OCI-LY7 (cell line): ENCODE results near the gene APLP2. TPM values are rescaled to one million over a fixed set of nuclear protein-coding genes. Genes with fewer than 3 reads are reported as not detected.
"Not testable (repeated sequence)": the region's sequence is repeated elsewhere in the genome, so short reads cannot be mapped to it uniquely, and the experiment has no call there.

ENCODE experiments used
- BruUV-seq: library from RNA; stranded (reverse); fragments of 400-500 nt; replicated peaks from 2 replicates; lab custom pipeline; 2021; lab: Mats Ljungman, UMichigan
- CTCF ChIA-PET: fragments of 300-600 bp; sonication (Branson Sonifier 250); formaldehyde crosslinking; loops from one replicate; lab custom pipeline; 2022; ENCODE audit warnings: antibody characterized with exemption; ENCODE audit not compliant: unreplicated experiment; lab: Charles Lee
- POLR2A ChIA-PET: fragments of 300-600 bp; sonication (Branson Sonifier 250); formaldehyde crosslinking; loops from one replicate; lab custom pipeline; 2022; ENCODE audit warnings: antibody characterized with exemption; lab: Charles Lee
- DNase-seq: peaks from one replicate; pipeline ENCODE4 v3.0.0-alpha.2; 2015; ENCODE audit warnings: low spot score
- H2AFZ ChIP-seq: fragments of 200-600 bp; sonication (generic), shearing (Covaris generic); 2 replicates; pipeline ENCODE4 v1.6.1; 2014; ENCODE audit warnings: mild to moderate bottlenecking, antibody characterized with exemption, low read length, moderate library complexity
- H3K27ac ChIP-seq: fragments of 200-600 bp; sonication (generic); 2 replicates; pipeline ENCODE4 v1.5.1; 2014; ENCODE audit warnings: mixed run types, low read depth, mild to moderate bottlenecking, moderate library complexity, low read length, inconsistent platforms; ENCODE audit not compliant: poor library complexity, severe bottlenecking
- H3K36me3 ChIP-seq: fragments of 200-600 bp; sonication (generic); 2 replicates; pipeline ENCODE4 v1.6.1; 2014; ENCODE audit warnings: mild to moderate bottlenecking, antibody characterized with exemption, low read length, moderate library complexity, mixed read lengths; ENCODE audit not compliant: insufficient read depth
- H3K4me1 ChIP-seq: fragments of 200-600 bp; sonication (generic); 2 replicates; pipeline ENCODE4 v1.5.1; 2014; ENCODE audit warnings: mild to moderate bottlenecking, low read length; ENCODE audit not compliant: insufficient read depth, poor library complexity, severe bottlenecking
- H3K4me2 ChIP-seq: fragments of 200-600 bp; sonication (generic); 2 replicates; pipeline ENCODE4 v1.6.1; 2014; ENCODE audit warnings: mild to moderate bottlenecking, low read length
- H3K4me3 ChIP-seq: fragments of 200-600 bp; sonication (generic); 2 replicates; pipeline ENCODE4 v1.5.1; 2014; ENCODE audit warnings: mild to moderate bottlenecking, low read depth, low read length; ENCODE audit not compliant: poor library complexity, severe bottlenecking
- H3K79me2 ChIP-seq: fragments of 200-600 bp; sonication (generic); 2 replicates; pipeline ENCODE4 v1.6.1; 2016; ENCODE audit warnings: low read depth, mild to moderate bottlenecking, low read length, moderate library complexity, mixed read lengths; ENCODE audit not compliant: insufficient read depth
- H3K9me2 ChIP-seq: fragments of 200-600 bp; sonication (generic); 2 replicates; pipeline ENCODE4 v1.6.1; 2016; ENCODE audit warnings: mild to moderate bottlenecking, low read length, mixed read lengths; ENCODE audit not compliant: insufficient read depth
- H3K9me3 ChIP-seq: fragments of 200-600 bp; sonication (generic); 2 replicates; pipeline ENCODE4 v1.6.1; 2014; ENCODE audit warnings: mild to moderate bottlenecking, mixed run types, low read length, mixed read lengths
- H4K20me1 ChIP-seq: fragments of 200-600 bp; sonication (generic); 2 replicates; pipeline ENCODE4 v1.6.1; 2014; ENCODE audit warnings: mild to moderate bottlenecking, antibody characterized with exemption, low read length, moderate library complexity, mixed read lengths; ENCODE audit not compliant: insufficient read depth
- EZH2phosphoT487 ChIP-seq: fragments of 200-600 bp; sonication (generic); IDR thresholded peaks from 2 replicates; pipeline ENCODE4 v1.6.1; 2018; ENCODE audit warnings: low read depth, borderline replicate concordance, mild to moderate bottlenecking, mixed run types, antibody characterized with exemption, low read length, moderate library complexity, mixed read lengths
- intact Hi-C: fragments of 100-400 bp; cut with micrococcal nuclease; formaldehyde crosslinking; loops from one replicate; pipeline ENCODE4 v1.10.0; 2022; ENCODE audit not compliant: unreplicated experiment
- total RNA-seq, 2 experiments: library from RNA; depleted of rRNA in 1 of 2; stranded (reverse); fragments of >200 nt in 1 of 2; shearing (Covaris generic) in 1 of 2; gene quantifications; 2 replicates each; pipeline ENCODE4 v1.2.3, GENCODE V29; 2014 to 2022
- TF ChIP-seq, protein P1 (sequence below): fragments of 200-600 bp; sonication (generic); conservative IDR thresholded peaks from 2 replicates; pipeline ENCODE4 v1.5.1; 2014; ENCODE audit warnings: mild to moderate bottlenecking, antibody characterized with exemption, low read length, moderate library complexity, mixed read lengths

APLP2 gene
- total RNA-seq, 2 experiments from 2014 or later = 147 to 284 TPM

DNA sequence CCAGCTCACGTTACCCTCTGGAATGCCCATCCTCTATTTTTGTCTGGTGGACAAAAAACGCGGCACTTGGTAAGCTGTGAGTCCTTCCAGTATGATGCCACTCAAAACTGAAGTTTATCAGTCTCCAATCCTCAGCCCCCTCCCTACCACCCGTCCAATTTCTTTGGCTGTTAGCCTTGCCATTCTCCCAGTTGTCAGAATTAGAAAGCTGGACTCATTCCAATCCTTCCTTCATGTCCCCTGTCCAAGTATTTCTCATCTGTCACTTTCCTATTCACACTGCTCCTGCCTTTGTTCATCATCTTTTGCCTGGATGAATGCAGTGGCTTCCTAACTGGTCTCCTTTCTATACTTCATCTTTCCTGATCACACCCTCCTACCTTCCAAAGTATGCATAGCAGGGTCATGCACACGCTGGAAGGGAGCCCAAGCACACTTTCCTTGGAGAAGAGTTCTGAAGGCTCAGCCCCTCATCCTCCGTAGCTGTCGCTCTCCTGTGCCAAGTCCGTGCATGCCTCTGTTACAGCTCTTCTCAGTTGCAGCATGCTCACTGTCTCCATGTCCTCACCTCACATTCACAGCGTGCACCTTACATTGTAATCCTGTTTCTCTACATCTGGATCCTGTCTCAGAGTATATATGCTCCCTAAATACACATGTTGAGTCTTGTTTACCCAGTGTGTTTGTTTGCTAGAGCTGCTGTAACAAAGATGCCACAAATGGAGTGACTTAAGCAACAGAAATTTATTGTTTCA is 19.4 kb downstream of the APLP2 start:
- no peak for DNase-seq
- Histone ChIP-seq H3K4me3 (no peak overlapping the region), H3K36me3 (peaks cover 33% of the 10 kb centered on the region), H3K4me1 (peaks cover 8% of the 10 kb centered on the region), H3K4me2 (no peak overlapping the region), H3K9me3 (no peaks in the 10 kb centered on the region), H3K79me2 (peaks cover 71% of the 10 kb centered on the region), H3K9me2 (no peaks in the 10 kb centered on the region), H4K20me1 (peaks cover 20% of the 10 kb centered on the region; the same call in 1 of the 2 replicates), H3K27ac (no peak overlapping the region), H2AFZ (no peak overlapping the region)
- BruUV-seq = no TSS peak
- intact Hi-C loops = no loop called here
- POLR2A ChIA-PET = interaction anchor here (0.7 kb wide), 2 partner anchors 31 to 155 kb away, joined by 4 read pairs; no protein-coding TSS in a partner anchor
- TF ChIP-seq, protein P1, sequence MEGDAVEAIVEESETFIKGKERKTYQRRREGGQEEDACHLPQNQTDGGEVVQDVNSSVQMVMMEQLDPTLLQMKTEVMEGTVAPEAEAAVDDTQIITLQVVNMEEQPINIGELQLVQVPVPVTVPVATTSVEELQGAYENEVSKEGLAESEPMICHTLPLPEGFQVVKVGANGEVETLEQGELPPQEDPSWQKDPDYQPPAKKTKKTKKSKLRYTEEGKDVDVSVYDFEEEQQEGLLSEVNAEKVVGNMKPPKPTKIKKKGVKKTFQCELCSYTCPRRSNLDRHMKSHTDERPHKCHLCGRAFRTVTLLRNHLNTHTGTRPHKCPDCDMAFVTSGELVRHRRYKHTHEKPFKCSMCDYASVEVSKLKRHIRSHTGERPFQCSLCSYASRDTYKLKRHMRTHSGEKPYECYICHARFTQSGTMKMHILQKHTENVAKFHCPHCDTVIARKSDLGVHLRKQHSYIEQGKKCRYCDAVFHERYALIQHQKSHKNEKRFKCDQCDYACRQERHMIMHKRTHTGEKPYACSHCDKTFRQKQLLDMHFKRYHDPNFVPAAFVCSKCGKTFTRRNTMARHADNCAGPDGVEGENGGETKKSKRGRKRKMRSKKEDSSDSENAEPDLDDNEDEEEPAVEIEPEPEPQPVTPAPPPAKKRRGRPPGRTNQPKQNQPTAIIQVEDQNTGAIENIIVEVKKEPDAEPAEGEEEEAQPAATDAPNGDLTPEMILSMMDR = no peak
- no peak for TF ChIP-seq EZH2phosphoT487
- CTCF ChIA-PET = interaction anchor here (0.5 kb wide), 1 partner anchor 52 kb away, joined by 3 read pairs; no protein-coding TSS in a partner anchor

DNA sequence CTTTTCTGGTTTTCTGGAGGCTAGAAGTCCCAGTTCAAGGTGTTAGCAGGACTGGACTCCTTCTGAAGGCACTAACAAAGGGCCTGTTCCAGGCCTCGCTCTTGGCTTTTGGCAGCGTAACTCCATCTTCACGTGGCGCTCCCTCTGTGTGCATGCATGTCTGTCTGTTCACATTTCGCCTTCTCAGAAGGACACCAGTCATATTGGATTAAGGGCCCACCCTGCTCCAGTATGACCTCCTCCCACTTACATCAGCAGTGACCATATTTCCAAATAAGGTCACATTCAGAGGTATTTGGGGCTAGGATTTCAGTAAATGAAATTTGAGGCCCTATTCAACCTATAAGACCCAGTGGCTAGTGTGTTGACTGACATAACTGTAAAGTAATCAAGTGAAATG is 20.0 kb downstream of the APLP2 start:
- TF ChIP-seq EZH2phosphoT487 = no peak
- TF ChIP-seq, protein P1 = no peak
- DNase-seq = no peak
- BruUV-seq = no TSS peak
- H3K79me2 ChIP-seq = peaks cover 71% of the 10 kb centered on the region
- intact Hi-C loops = no loop called here
- H3K9me2 ChIP-seq = no peaks in the 10 kb centered on the region
- peaks cover 28% of the 10 kb centered on the region for H3K36me3 ChIP-seq
- H4K20me1 ChIP-seq = peaks cover 20% of the 10 kb centered on the region; the same call in 1 of the 2 replicates
- H3K4me1 ChIP-seq = peaks cover 12% of the 10 kb centered on the region
- ChIA-PET POLR2A (interaction anchor here (0.7 to 0.9 kb wide), 2 partner anchors 14 to 156 kb away, joined by 3 to 4 read pairs; no protein-coding TSS in a partner anchor), CTCF (interaction anchor here (0.5 kb wide), 1 partner anchor 51 kb away, joined by 3 read pairs; no protein-coding TSS in a partner anchor)
- no peak overlapping the region for H2AFZ ChIP-seq
- H3K4me2 ChIP-seq = no peak overlapping the region
- no peaks in the 10 kb centered on the region for H3K9me3 ChIP-seq
- H3K4me3 ChIP-seq = no peak overlapping the region
- H3K27ac ChIP-seq = no peak overlapping the region

DNA sequence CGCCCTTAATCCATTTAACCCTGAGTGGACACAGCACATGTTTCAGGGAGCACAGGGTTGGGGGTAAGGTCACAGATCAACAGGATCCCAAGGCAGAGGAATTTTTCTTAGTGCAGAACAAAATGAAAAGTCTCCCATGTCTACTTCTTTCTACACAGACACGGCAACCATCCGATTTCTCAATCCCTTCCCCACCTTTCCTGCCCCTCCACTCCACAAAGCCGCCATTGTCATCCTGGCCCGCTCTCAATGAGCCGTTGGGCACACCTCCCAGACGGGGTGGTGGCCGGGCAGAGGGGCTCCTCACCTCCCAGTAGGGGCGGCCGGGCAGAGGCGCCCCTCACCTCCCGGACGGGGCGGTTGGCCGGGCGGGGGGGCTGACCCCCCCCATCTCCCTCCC is 20.8 kb downstream of the APLP2 start:
- DNase-seq, H2AFZ ChIP-seq, intact Hi-C loops, H3K27ac ChIP-seq, H3K9me2 ChIP-seq, H3K9me3 ChIP-seq, H3K4me2 ChIP-seq, BruUV-seq, H3K4me3 ChIP-seq, CTCF ChIA-PET: not testable (repeated sequence)
- POLR2A ChIA-PET = interaction anchor here (0.9 kb wide), 1 partner anchor 13 kb away, joined by 3 read pairs; no protein-coding TSS in a partner anchor
- Histone ChIP-seq H3K4me1 (peaks cover 15% of the 10 kb centered on the region), H4K20me1 (peaks cover 25% of the 10 kb centered on the region; the same call in 1 of the 2 replicates), H3K36me3 (peaks cover 28% of the 10 kb centered on the region), H3K79me2 (peaks cover 71% of the 10 kb centered on the region)

DNA sequence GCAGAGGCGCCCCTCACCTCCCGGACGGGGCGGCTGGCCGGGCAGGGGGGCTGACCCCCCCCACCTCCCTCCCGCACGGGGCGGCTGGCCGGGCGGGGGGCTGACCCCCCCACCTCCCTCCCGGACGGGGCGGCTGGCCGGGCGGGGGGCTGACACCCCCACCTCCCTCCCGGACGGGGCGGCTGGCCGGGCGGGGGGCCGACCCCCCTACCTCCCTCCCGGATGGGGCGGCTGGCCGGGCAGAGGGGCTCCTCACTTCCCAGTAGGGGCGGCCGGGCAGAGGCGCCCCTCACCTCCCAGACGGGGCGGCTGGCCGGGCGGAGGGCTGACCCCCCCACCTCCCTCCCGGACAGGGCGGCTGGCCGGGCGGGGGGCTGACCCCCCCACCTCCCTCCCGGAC is 21.5 kb downstream of the APLP2 start:
- CTCF ChIA-PET, H2AFZ ChIP-seq, intact Hi-C loops, BruUV-seq, H3K4me2 ChIP-seq, H3K9me2 ChIP-seq, H3K27ac ChIP-seq, H3K9me3 ChIP-seq, DNase-seq, POLR2A ChIA-PET, H3K4me3 ChIP-seq: not testable (repeated sequence)
- Histone ChIP-seq H3K36me3 (peaks cover 29% of the 10 kb centered on the region), H3K79me2 (peaks cover 71% of the 10 kb centered on the region), H3K4me1 (peaks cover 22% of the 10 kb centered on the region), H4K20me1 (peaks cover 32% of the 10 kb centered on the region; the same call in 1 of the 2 replicates)
